ENCODE measurements around the gene DUSP7. TPM values are rescaled to one million over a fixed set of nuclear protein-coding genes. Genes with fewer than 3 reads are reported as not detected.

Gene DUSP7
- total RNA-seq, 1 donor from 2014 or later: 6.2 TPM

GRCh38 chr3:52067526-52067925 lies 11.2 kb upstream of the DUSP7 start:
- DNase-seq (ENCODE audit: low read depth): no peak

- no peak for DNase-seq (ENCODE audit: low read depth)
Measured at GRCh38 chr3:52067046-52067445, 10.7 kb upstream of the DUSP7 start.

- DNase-seq (ENCODE audit: low read depth): no peak
Measured at GRCh38 chr3:52065264-52065756, 8.9 kb upstream of the DUSP7 start.

- no peak for DNase-seq (ENCODE audit: low read depth)
Measured at GRCh38 chr3:52064561-52064960, 8.2 kb upstream of the DUSP7 start.

- no peak for DNase-seq (ENCODE audit: low read depth)
Measured at GRCh38 chr3:52063026-52063723, 6.8 kb upstream of the DUSP7 start.

- peak; percentile 92 for DNase-seq (ENCODE audit: low read depth)
Measured at GRCh38 chr3:52062505-52062904, 6.1 kb upstream of the DUSP7 start.

GRCh38 chr3:52061121-52061910 lies 4.9 kb upstream of the DUSP7 start:
- DNase-seq (ENCODE audit: low read depth): no peak

GRCh38 chr3:52059781-52060180 lies 3.4 kb upstream of the DUSP7 start:
- DNase-seq (ENCODE audit: low read depth): no peak

- DNase-seq (ENCODE audit: low read depth): no peak
Measured at GRCh38 chr3:52057812-52058495, 1.6 kb upstream of the DUSP7 start.

GRCh38 chr3:52056968-52057811 lies 819 bp upstream of the DUSP7 start:
- peak; percentile 97 for DNase-seq (ENCODE audit: low read depth)

- peak; percentile 19 for DNase-seq (ENCODE audit: low read depth)
Measured at GRCh38 chr3:52055537-52056351, 627 bp downstream of the DUSP7 start.

GRCh38 chr3:52054661-52055511 lies 1.5 kb downstream of the DUSP7 start:
- DNase-seq (ENCODE audit: low read depth): no peak

- peak; percentile 43 for DNase-seq (ENCODE audit: low read depth)
Measured at GRCh38 chr3:52053307-52054304, 2.8 kb downstream of the DUSP7 start.

GRCh38 chr3:52052831-52053306 lies 3.5 kb downstream of the DUSP7 start:
- peak; percentile 61 for DNase-seq (ENCODE audit: low read depth)

- DNase-seq (ENCODE audit: low read depth): no peak
Measured at GRCh38 chr3:52051444-52051843, 4.9 kb downstream of the DUSP7 start.

- DNase-seq (ENCODE audit: low read depth): no peak
Measured at GRCh38 chr3:52050571-52050970, 5.8 kb downstream of the DUSP7 start.

GRCh38 chr3:52049503-52049902 lies 6.9 kb downstream of the DUSP7 start:
- DNase-seq (ENCODE audit: low read depth): no peak

- peak; percentile 26 for DNase-seq (ENCODE audit: low read depth)
Measured at GRCh38 chr3:52047295-52047960, 8.9 kb downstream of the DUSP7 start.
